ENCODE measurements around the gene TLE3.
A peak's percentile ranks its signal among the peaks of the same experiment; 100 is the strongest.
"Not testable (repeated sequence)": the region's sequence is repeated elsewhere in the genome, so short reads cannot be mapped to it uniquely, and the experiment has no call there.

Gene TLE3
- total RNA-seq: 97.5 to 225 (median 119) reads per million in 4 donors

- DNase-seq: peak; percentile 94 to 98 (median 97)
These were observed at the start of gene TLE3 for GRCh38 chr15:70097321-70098152. Gene TLE3 (minus strand): TSS chr15:70097917. CDS start chr15:70096798, 1,119 bp downstream.

- no peak for DNase-seq
These were observed 49.6 kb upstream of the TLE3 start for GRCh38 chr15:70147178-70147760.

- no peak for DNase-seq
These were observed 49.1 kb upstream of the TLE3 start for GRCh38 chr15:70146771-70147170.

- no peak for DNase-seq
These were observed 48.4 kb upstream of the TLE3 start for GRCh38 chr15:70146162-70146561.

GRCh38 chr15:70145261-70145660 is 47.5 kb upstream of the TLE3 start:
- no peak for DNase-seq

GRCh38 chr15:70142322-70143191 is 44.8 kb upstream of the TLE3 start:
- DNase-seq: no peak

DNA sequence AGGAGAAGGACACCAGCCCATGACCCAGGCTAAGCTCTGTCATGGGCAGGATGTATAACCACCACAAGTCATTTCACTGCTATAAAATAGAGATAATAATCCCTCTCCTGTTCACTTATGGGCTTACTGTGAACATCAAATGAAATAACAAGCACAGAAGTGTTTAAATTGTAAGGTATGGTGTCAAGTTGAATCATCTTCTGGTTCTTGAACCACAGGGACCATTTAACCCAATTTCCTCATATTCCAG is 44.3 kb upstream of the TLE3 start:
- peak in 1 of 5 donors; percentile 39 for DNase-seq

GRCh38 chr15:70141376-70142071 is 43.8 kb upstream of the TLE3 start:
- DNase-seq: no peak

DNA sequence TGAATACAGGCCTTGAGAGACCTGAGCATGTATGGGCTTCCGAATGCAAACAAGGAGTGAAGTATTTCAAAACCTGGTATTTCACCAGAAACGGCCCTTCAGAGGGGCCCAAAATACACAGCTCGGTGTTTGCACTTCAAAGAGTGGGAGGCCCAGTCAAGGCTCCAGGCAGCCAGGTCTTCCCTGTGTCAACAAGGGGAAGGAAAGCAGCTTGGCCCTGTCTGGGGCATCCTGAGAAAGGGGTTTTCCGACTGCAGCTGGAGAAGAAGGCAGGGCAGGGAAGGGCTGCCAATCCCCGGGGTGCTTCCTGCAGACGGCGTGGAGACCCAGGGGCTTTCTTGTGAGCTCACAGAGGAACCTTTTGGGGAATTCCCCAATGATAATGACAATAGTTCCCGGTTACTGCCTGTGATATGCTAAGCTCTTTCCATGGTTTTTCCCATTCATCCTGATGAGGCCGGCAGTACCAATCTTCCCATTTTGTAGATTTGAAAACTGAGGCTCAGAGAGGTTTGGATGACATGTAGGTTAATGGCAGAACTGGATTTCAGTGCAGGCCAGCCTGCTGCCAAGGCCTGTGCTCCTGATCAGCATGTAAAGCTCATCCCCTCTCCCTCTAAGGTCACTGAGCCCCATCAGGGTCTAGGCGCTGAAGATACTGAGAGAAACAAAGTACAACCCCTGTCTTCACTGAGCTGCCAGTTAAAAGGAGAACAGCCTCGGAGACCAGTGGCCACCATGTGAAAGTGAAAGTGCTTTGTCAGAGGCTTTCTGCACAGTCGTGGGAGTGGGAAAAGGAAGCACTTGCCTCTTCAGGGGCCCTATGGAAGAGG is 43.0 kb upstream of the TLE3 start:
- DNase-seq: peak; percentile 12 to 29 (median 24)

DNA sequence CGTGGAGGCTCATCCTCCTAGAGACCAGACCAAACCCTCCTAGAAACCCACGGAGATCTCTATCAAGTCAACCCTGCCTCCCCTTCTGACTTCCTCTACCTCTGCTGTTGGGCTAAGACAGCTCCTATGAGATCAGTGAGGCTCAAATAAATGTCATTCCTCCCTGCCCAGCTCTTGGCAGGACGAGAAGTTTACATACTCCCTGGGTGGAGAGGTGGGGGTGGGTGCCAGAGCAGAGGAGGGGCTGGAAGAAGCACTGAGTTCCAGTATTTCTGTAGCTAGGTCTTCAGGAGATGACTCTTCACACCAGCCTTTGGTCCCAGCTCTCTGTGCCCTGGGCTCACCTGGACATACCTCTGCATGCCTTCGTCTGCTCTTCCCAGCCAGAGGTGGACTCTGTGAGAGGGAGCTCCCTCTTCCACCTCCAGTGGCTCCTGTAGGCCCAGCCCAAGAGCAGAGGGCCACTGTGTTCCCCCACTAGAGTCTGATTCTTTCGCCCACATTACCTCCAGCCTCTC is 42.4 kb upstream of the TLE3 start:
- no peak for DNase-seq

- no peak for DNase-seq
These were observed 40.2 kb upstream of the TLE3 start for GRCh38 chr15:70137967-70138366.

GRCh38 chr15:70137021-70137420 is 39.3 kb upstream of the TLE3 start:
- not testable (repeated sequence) for DNase-seq

DNA sequence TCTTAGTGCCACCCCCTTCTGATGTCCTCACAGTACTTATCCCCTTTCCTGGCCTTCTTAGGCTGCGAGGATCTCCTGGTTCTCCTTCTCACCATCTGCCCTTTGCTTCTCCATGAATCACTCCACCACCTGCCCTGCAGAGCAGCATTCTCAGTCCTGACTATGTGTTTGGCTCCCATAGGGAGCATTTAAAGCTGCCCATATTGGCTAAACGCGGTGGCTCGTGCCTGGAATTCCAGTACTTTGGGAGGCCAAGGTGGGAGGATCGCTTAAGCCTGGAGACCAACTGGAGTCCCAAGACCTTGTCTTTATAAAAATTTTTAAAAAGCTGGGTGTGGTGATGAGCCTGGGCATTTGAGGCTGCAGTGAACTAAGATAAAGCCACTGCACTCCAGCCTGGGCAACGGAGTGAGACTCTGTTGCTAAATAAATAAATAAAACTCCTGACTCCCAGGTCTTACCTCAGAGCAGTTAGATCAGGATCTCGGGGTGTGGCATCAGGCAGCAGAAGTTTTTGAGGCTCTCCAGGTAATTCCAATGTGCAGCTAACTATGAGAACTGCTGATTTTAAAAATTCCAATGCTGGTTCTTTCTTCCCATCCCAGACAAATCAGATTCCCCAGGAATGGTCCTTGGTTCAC is 36.2 kb upstream of the TLE3 start:
- DNase-seq: no peak

DNA sequence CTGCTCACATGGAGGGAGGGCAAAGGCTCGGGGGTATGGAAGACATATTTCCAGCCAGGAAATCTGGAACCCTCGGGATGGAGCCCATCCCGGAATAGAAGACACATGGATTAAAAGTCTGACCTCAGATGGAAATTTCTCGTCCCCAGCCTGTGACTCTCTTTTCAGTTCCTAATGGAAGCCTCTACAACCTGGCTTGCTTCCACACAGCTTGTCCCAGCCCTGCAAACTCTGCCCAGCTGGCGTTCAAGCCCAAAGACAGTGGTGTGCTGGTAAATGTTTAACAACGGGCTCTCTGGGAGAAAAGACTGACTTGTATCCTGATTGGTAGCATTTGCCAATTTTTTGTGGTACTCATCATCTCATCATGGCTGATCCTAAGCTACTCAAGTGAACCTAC is 35.6 kb upstream of the TLE3 start:
- no peak for DNase-seq

DNA sequence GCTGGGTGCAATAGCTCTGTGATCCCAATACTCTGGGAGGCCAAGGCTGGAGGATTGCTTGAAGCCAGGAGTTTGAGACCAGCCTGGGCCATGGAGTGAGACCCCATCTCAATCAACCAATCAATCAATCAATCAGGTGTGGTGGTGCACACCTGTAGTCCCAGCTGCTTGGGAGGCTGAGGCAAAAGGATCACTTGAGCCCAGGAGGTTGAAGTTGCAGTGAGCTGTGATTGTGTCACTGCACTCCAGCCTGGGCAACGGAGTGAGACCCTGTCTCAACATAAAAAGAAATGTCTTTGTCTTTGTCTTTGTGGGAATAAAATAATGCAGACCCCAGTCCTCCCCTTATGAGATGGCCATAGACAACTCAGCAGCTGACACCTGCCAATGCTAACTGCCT is 34.9 kb upstream of the TLE3 start:
- DNase-seq: no peak

- DNase-seq: no peak
These were observed 34.4 kb upstream of the TLE3 start for GRCh38 chr15:70132139-70132538.

- DNase-seq: no peak
These were observed 30.9 kb upstream of the TLE3 start for GRCh38 chr15:70128414-70129140.

DNA sequence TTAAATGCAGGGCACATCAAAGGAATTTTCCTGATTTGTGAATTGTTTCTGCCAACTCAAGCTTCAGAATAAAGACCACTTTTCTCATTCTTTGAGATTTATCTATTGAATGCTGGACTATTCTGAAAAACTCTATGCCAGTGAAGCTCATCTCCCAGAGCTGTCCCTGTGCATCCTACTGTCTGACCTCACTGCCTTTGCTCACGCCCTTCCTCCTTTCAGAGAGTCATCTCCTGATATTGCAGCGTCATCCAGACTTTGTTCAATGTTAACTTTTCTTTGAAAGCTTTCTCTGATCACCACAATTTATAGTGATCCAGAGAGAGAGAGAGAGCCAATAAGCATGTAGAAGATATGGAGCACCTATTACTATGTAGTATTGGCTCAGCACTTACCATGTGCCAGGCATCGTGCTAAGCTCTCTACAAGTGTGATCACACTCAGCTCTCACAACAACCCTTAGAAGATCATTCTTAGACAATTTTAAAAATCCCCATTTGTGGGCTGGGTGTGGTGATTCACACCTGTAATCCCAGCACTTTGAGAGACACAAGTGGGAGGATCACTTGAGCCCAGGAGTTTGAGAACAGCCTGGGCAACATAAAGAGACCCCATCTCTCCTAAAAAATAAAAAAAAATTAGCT is 30.2 kb upstream of the TLE3 start:
- DNase-seq: no peak

GRCh38 chr15:70127288-70127746 is 29.6 kb upstream of the TLE3 start:
- no peak for DNase-seq

DNA sequence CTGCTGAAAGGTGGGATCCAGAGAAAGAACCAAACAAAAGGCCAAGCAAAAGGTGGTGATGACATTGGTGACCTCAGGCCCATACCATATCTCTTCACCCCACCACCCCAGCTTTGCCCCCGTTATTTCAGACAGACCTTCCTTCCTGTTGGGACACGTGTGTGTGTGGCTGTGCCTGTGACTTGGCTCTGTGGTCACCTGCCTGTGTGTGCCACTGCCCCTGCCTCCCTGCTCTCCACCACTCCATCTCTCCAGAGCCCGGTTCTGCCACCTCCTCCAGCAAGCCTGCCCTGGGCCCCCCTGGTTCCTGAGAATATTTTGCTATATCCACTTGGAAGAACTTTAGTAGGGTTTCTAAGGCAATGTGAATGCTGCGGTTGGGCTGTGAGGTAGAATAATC is 28.6 kb upstream of the TLE3 start:
- no peak for DNase-seq

All from T-helper 1 cell (primary cell).